Psoas muscle (tissue), 8 donors: ENCODE measurements around the gene C10orf67. TPM values are rescaled to one million over a fixed set of nuclear protein-coding genes. Genes with fewer than 3 reads are reported as not detected.
"Not testable (repeated sequence)": the region's sequence is repeated elsewhere in the genome, so short reads cannot be mapped to it uniquely, and the experiment has no call there.

Experiments
- ATAC-seq, 4 donors: fragments of 200-7000 bp; cut with Tn5 transposase; one replicate each; pipeline ENCODE4 v1.9.1; 2020; ENCODE audit warnings: moderate library complexity in 3 of 4, mild to moderate bottlenecking in 2 of 4
- DNase-seq, 2 donors: peaks; one replicate each; pipeline ENCODE4 v3.0.0-alpha.2; 2020
- H3K27ac ChIP-seq: fragments of 200-600 bp; one replicate; pipeline ENCODE4 v1.8.0; 2022
- H3K27me3 ChIP-seq, 3 donors: fragments of 200-600 bp in 1 of 3; one replicate each; pipeline versions ENCODE4 v1.6.1 to v1.8.0; 2013 to 2022; ENCODE audit warnings: low read length in 2 of 3, mild to moderate bottlenecking in 2 of 3, moderate library complexity in 1 of 3; ENCODE audit not compliant: insufficient read depth in 3 of 3
- H3K36me3 ChIP-seq, 2 donors: fragments of 200-600 bp in 1 of 2; one replicate each; pipeline versions ENCODE4 v1.6.1 to v1.8.0; 2013 to 2022; ENCODE audit warnings: low read depth in 1 of 2, mild to moderate bottlenecking in 1 of 2, moderate library complexity in 1 of 2; ENCODE audit not compliant: insufficient read depth in 1 of 2
- H3K4me1 ChIP-seq: fragments of 200-600 bp; one replicate; pipeline ENCODE4 v1.8.0; 2022
- H3K4me3 ChIP-seq: fragments of 200-600 bp; one replicate; pipeline ENCODE4 v1.8.0; 2022; ENCODE audit warnings: mild to moderate bottlenecking
- H3K9me3 ChIP-seq: fragments of 200-600 bp; one replicate; pipeline ENCODE4 v1.8.0; 2022
- WGBS, 3 donors: extraction: QIAGEN DNeasy Blood & Tissue Kit; methylation state at CpG; one replicate each; pipeline versions ENCODE4 v1.1.6 to v1.1.7; 2013; 5-methylcytosine and 5-hydroxymethylcytosine counted together
- intact Hi-C, 2 donors: fragments of 100-400 bp; cut with DNase I; formaldehyde crosslinking; loops; one replicate each; pipeline versions ENCODE4 v1.11.0 to v1.14.2; 2022
- polyA plus RNA-seq, 3 donors: library from polyadenylated mRNA; stranded (reverse); fragments of 200-250 nt; gene quantifications; one replicate each; pipeline ENCODE4 v1.2.3, GENCODE V29; 2013
- total RNA-seq, 4 donors: library from RNA; stranded (reverse); fragmentation: NEBNext Ultra II Directional in 2 of 4; extraction: Animal tissue kit (Norgen Biotek cat#: 25700) in 2 of 4; gene quantifications; one replicate each; pipeline versions ENCODE4 v1.2.1 to v1.2.4, GENCODE V29; 2021 to 2023
- TF ChIP-seq, protein P1 (sequence below): fragments of 200-600 bp; IDR thresholded peaks from one replicate; pipeline ENCODE4 v1.8.0; 2022; ENCODE audit warnings: antibody characterized with exemption
- donor health status: healthy with polysubstance abuse.
- donor health status: DM: no; HTN: no; CAD: no; lungs with moderate emphysema.
- donor health status: Bipolar disorder and iron deficiency.
- donor health status: healthy.
- donor health status: DM: yes; HTN: yes; CAD: no.
- donor health status: DM: no; HTN: no; CAD: no.
- donor health status: DM: no; HTN: no; CAD: no.
- donor health status: DM: yes; HTN: yes; CAD: no.

C10orf67 gene
- total and polyA plus RNA-seq, 7 donors = 0.01 to 0.67 (median 0.06) TPM; not detected in 2

DNA sequence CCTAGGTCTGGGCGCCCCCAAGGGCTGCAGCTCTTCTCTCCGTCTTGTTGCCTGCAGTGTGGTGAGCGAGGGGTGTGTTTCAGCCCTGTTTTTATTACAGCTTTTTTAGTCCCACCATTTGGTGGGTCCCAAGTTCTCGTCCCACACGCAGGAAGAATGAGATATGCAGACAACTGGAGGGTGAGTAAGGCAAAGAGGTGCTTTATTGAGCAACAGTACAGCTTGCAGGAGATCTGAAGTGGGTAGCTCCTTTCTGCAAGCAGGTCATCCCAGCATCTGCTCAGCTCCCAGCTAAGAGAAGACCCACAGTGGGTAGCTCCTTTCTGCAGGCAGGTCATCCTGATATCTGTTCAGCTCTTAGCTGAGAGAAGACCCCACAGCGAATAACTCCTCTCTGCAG lies 28.2 kb downstream of the C10orf67 start:
- intact Hi-C loops = loop anchor here in 1 of 2 donors (2.0 to 10.0 kb wide), 2 partner anchors 138 to 208 kb away; no protein-coding TSS in a partner anchor
- WGBS, 3 donors = 83 to 92% (median 85%) methylated on average over 6 of the region's 6 CpGs
- H3K9me3 ChIP-seq = no peaks in the 10 kb centered on the region
- no peak overlapping the region for H3K27ac ChIP-seq
- H3K27me3 ChIP-seq = no peaks in the 10 kb centered on the region
- H3K4me3 ChIP-seq = no peak overlapping the region
- no peak for ATAC-seq
- H3K4me1 ChIP-seq = no peaks in the 10 kb centered on the region
- no peaks in the 10 kb centered on the region for H3K36me3 ChIP-seq
- TF ChIP-seq, protein P1, sequence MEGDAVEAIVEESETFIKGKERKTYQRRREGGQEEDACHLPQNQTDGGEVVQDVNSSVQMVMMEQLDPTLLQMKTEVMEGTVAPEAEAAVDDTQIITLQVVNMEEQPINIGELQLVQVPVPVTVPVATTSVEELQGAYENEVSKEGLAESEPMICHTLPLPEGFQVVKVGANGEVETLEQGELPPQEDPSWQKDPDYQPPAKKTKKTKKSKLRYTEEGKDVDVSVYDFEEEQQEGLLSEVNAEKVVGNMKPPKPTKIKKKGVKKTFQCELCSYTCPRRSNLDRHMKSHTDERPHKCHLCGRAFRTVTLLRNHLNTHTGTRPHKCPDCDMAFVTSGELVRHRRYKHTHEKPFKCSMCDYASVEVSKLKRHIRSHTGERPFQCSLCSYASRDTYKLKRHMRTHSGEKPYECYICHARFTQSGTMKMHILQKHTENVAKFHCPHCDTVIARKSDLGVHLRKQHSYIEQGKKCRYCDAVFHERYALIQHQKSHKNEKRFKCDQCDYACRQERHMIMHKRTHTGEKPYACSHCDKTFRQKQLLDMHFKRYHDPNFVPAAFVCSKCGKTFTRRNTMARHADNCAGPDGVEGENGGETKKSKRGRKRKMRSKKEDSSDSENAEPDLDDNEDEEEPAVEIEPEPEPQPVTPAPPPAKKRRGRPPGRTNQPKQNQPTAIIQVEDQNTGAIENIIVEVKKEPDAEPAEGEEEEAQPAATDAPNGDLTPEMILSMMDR = no peak
- DNase-seq = no peak

- no peak overlapping the region for H3K27ac ChIP-seq
- no peaks in the 10 kb centered on the region for H3K27me3 ChIP-seq
- no peak for DNase-seq
- no peak for ATAC-seq
- TF ChIP-seq, protein P1 = no peak
- no peaks in the 10 kb centered on the region for H3K4me1 ChIP-seq
- 78 to 87% (median 86%) methylated on average over 3 of the region's 3 CpGs for WGBS, 3 donors
- H3K36me3 ChIP-seq = no peaks in the 10 kb centered on the region
- intact Hi-C loops = loop anchor here (2.0 to 10.0 kb wide), 2 partner anchors 139 to 209 kb away; no protein-coding TSS in a partner anchor
- no peaks in the 10 kb centered on the region for H3K9me3 ChIP-seq
- no peak overlapping the region for H3K4me3 ChIP-seq
Measured at GRCh38 chr10:23315966-23316365, 28.6 kb downstream of the C10orf67 start.

DNA sequence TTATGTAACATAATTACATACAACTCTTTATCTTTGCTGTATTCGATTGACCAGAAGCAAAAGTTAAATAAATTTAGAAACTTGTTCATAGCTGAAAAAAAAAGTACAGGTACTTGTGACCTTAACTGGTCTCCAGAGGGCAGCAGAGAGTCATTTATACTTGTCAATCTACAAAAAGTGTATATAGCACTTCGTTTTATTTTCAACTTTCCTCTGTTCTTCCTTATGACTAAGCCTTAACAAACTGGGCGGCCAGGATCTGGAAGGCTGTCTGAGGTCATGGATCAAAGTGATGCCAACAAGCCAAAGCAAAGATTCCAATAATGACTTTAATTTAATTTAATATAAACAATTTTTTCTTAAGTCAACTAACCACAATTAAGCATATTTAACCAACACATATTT lies 29.8 kb downstream of the C10orf67 start:
- peak; percentile 65 to 86 (median 72) for ATAC-seq

DNA sequence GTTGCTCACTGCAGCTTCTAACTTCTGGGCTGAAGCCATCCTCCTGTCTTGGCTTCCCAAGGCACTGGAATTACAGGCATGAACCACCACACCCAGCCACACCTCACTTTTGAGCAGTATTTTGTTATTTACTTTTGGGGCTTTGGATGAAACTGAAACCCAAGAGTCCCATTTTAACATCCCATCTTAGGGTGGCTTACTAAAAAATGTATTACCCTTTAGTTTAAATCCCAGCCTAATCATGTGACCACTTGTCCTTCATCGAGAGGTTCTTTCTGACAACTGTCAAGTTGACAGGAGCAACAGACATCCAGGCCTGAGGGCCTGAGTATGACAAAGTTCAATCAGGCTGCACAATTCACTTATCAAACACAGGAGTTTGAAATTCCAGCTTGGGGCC lies 33.6 kb downstream of the C10orf67 start:
- H3K4me3 ChIP-seq = no peak overlapping the region
- no peaks in the 10 kb centered on the region for H3K9me3 ChIP-seq
- no peak overlapping the region for H3K27ac ChIP-seq
- ATAC-seq (no peak), DNase-seq (no peak)
- H3K36me3 ChIP-seq = no peaks in the 10 kb centered on the region
- TF ChIP-seq, protein P1 = no peak
- H3K27me3 ChIP-seq = peaks cover 0 to 1% (median 0%) of the 10 kb centered on the region in 3 donors
- WGBS, 3 donors = 77 to 88% (median 82%) methylated on average over 1 of the region's 1 CpG
- intact Hi-C loops = loop anchor here (5.0 to 10.0 kb wide), 2 partner anchors 144 to 391 kb away; no protein-coding TSS in a partner anchor
- H3K4me1 ChIP-seq = no peaks in the 10 kb centered on the region

More for the DNA sequence above, 29.8 kb downstream of the C10orf67 start:
- intact Hi-C loops = loop anchor here (2.0 to 10.0 kb wide), 3 partner anchors 140 to 387 kb away; no protein-coding TSS in a partner anchor
- H3K9me3 ChIP-seq = no peaks in the 10 kb centered on the region
- H3K4me3 ChIP-seq = no peak overlapping the region
- no peak for DNase-seq
- WGBS, 3 donors = 0 to 3% (median 1%) methylated on average over 3 of the region's 3 CpGs
- no peaks in the 10 kb centered on the region for H3K4me1 ChIP-seq
- no peaks in the 10 kb centered on the region for H3K27me3 ChIP-seq
- TF ChIP-seq, protein P1 = peak; percentile 81
- no peak overlapping the region for H3K27ac ChIP-seq
- no peaks in the 10 kb centered on the region for H3K36me3 ChIP-seq

GRCh38 chr10:23310404-23310803 lies 34.2 kb downstream of the C10orf67 start:
- TF ChIP-seq, protein P1 = no peak
- no peak overlapping the region for H3K27ac ChIP-seq
- ATAC-seq = no peak
- H3K9me3 ChIP-seq = no peaks in the 10 kb centered on the region
- H3K27me3 ChIP-seq = peaks cover 0 to 1% (median 0%) of the 10 kb centered on the region in 3 donors
- H3K4me3 ChIP-seq = no peak overlapping the region
- H3K36me3 ChIP-seq = no peaks in the 10 kb centered on the region
- no peaks in the 10 kb centered on the region for H3K4me1 ChIP-seq
- DNase-seq = no peak
- intact Hi-C loops = loop anchor here (5.0 to 10.0 kb wide), 2 partner anchors 144 to 392 kb away; no protein-coding TSS in a partner anchor
- WGBS, 3 donors = 10 to 15% (median 13%) methylated on average over 1 of the region's 1 CpG

GRCh38 chr10:23299961-23300360 lies 44.6 kb downstream of the C10orf67 start:
- ATAC-seq = not testable (repeated sequence)
- intact Hi-C loops = loop anchor here in 1 of 2 donors (10.0 kb wide), 1 partner anchor 135 kb away; no protein-coding TSS in a partner anchor
- WGBS, 3 donors = 87 to 89% (median 89%) methylated on average over 6 to 7 of the region's 7 CpGs

More at GRCh38 chr10:23299961-23300360, 44.6 kb downstream of the C10orf67 start:
- not testable (repeated sequence) for H3K9me3 ChIP-seq, H3K36me3 ChIP-seq, H3K27me3 ChIP-seq, H3K27ac ChIP-seq, DNase-seq, H3K4me3 ChIP-seq, H3K4me1 ChIP-seq
